Endothelial cell (in vitro differentiated cells): ENCODE data around the gene ODAD3. TPM values are rescaled to one million over a fixed set of nuclear protein-coding genes. Genes with fewer than 3 reads are reported as not detected.
A peak's percentile ranks its signal among the peaks of the same experiment; 100 is the strongest.

Experiments
- DNase-seq: peaks from one replicate; pipeline ENCODE4 v3.0.0; 2021; ENCODE audit warnings: low spot score
- H3K27ac Mint-ChIP-seq: one replicate; pipeline ENCODE4 v1.8.0; 2021; ENCODE audit warnings: mixed read lengths, inconsistent platforms; ENCODE audit not compliant: unreplicated experiment
- H3K27me3 Mint-ChIP-seq: one replicate; pipeline ENCODE4 v1.8.0; 2021; ENCODE audit warnings: mild to moderate bottlenecking, moderate library complexity, mixed read lengths, inconsistent platforms; ENCODE audit not compliant: unreplicated experiment
- H3K36me3 Mint-ChIP-seq: one replicate; pipeline ENCODE4 v1.8.0; 2021; ENCODE audit warnings: mild to moderate bottlenecking, low read depth, mixed read lengths, inconsistent platforms; ENCODE audit not compliant: unreplicated experiment
- H3K4me1 Mint-ChIP-seq: one replicate; pipeline ENCODE4 v1.8.0; 2021; ENCODE audit warnings: mild to moderate bottlenecking, mixed read lengths, inconsistent platforms; ENCODE audit not compliant: unreplicated experiment
- H3K4me3 Mint-ChIP-seq: one replicate; pipeline ENCODE4 v1.8.0; 2021; ENCODE audit warnings: mild to moderate bottlenecking, mixed read lengths, inconsistent platforms; ENCODE audit not compliant: unreplicated experiment
- H3K9me3 Mint-ChIP-seq: one replicate; pipeline ENCODE4 v1.8.0; 2021; ENCODE audit warnings: mixed read lengths, inconsistent platforms; ENCODE audit not compliant: unreplicated experiment
- total RNA-seq: library from RNA; stranded (reverse); fragmentation: NEBNext Ultra II Directional; extraction: Animal tissue kit (Norgen Biotek cat#: 25700); gene quantifications from one replicate; pipeline ENCODE4 v1.2.1, GENCODE V29; 2021; ENCODE audit not compliant: unreplicated experiment
- TF ChIP-seq, protein P1 (sequence below): fragments of 200-600 bp; sonication (generic); IDR thresholded peaks from one replicate; pipeline ENCODE4 v1.5.0; 2021; ENCODE audit warnings: antibody characterized with exemption; ENCODE audit not compliant: unreplicated experiment

ODAD3 gene
- total RNA-seq, 1 donor from 2014 or later = 0.64 TPM

DNA sequence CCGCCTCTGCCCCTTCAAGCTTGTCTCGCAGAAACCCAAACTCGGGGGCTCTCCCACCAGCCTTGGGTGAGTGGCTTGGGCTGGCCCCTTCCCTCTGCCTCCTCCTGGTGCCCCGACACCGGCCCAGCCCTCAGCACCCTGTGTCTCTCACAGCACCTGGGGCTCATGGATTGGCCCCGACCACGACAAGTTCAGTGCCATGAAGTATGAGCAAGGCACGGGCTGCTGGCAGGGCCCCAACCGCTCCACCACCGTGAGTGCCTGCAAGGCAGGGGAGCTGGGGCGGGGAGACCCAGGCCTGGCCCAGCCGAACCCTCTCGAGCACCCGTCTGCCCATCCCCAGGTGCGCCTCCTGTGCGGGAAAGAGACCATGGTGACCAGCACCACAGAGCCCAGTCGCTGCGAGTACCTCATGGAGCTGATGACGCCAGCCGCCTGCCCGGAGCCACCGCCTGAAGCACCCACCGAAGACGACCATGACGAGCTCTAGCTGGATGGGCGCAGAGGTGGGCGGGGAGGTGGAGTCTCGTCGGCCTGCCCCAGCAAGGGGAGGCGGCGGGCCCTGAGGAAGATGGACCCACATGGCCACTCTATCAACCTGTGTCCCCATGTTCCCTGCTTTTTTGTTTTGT, 14.1 kb upstream of the ODAD3 start:
- Mint-ChIP-seq H3K27ac (no peak overlapping the region), H3K4me1 (peaks cover 2% of the 10 kb centered on the region), H3K27me3 (peaks cover 3% of the 10 kb centered on the region), H3K4me3 (no peak overlapping the region), H3K36me3 (peaks cover 11% of the 10 kb centered on the region), H3K9me3 (no peaks in the 10 kb centered on the region)
- no peak for DNase-seq
- TF ChIP-seq, protein P1, sequence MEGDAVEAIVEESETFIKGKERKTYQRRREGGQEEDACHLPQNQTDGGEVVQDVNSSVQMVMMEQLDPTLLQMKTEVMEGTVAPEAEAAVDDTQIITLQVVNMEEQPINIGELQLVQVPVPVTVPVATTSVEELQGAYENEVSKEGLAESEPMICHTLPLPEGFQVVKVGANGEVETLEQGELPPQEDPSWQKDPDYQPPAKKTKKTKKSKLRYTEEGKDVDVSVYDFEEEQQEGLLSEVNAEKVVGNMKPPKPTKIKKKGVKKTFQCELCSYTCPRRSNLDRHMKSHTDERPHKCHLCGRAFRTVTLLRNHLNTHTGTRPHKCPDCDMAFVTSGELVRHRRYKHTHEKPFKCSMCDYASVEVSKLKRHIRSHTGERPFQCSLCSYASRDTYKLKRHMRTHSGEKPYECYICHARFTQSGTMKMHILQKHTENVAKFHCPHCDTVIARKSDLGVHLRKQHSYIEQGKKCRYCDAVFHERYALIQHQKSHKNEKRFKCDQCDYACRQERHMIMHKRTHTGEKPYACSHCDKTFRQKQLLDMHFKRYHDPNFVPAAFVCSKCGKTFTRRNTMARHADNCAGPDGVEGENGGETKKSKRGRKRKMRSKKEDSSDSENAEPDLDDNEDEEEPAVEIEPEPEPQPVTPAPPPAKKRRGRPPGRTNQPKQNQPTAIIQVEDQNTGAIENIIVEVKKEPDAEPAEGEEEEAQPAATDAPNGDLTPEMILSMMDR = no peak

DNA sequence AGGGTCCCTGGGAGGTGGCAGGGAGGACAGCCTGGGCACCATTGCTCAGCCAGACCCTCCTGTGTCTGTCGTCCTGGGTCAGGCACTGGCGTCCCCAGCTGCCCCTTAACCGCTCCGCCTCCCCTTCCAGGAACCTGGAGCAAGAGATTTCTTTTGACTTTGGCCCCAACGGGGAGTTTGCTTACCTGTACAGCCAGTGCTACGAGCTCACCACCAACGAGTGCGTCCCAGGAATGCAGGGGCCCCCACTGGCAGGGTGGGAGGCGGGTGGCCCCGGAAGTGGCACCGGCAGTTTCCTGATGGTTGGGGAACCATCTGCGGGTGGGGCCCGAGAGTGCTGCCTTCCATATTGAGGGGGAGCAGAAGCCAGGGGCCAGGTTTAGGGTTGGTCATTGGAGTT, 13.5 kb upstream of the ODAD3 start:
- no peak for DNase-seq
- no peak overlapping the region for H3K4me3 Mint-ChIP-seq
- peaks cover 2% of the 10 kb centered on the region for H3K4me1 Mint-ChIP-seq
- TF ChIP-seq, protein P1 = no peak
- no peaks in the 10 kb centered on the region for H3K9me3 Mint-ChIP-seq
- peaks cover 11% of the 10 kb centered on the region for H3K36me3 Mint-ChIP-seq
- no peak overlapping the region for H3K27ac Mint-ChIP-seq
- peaks cover 3% of the 10 kb centered on the region for H3K27me3 Mint-ChIP-seq

DNA sequence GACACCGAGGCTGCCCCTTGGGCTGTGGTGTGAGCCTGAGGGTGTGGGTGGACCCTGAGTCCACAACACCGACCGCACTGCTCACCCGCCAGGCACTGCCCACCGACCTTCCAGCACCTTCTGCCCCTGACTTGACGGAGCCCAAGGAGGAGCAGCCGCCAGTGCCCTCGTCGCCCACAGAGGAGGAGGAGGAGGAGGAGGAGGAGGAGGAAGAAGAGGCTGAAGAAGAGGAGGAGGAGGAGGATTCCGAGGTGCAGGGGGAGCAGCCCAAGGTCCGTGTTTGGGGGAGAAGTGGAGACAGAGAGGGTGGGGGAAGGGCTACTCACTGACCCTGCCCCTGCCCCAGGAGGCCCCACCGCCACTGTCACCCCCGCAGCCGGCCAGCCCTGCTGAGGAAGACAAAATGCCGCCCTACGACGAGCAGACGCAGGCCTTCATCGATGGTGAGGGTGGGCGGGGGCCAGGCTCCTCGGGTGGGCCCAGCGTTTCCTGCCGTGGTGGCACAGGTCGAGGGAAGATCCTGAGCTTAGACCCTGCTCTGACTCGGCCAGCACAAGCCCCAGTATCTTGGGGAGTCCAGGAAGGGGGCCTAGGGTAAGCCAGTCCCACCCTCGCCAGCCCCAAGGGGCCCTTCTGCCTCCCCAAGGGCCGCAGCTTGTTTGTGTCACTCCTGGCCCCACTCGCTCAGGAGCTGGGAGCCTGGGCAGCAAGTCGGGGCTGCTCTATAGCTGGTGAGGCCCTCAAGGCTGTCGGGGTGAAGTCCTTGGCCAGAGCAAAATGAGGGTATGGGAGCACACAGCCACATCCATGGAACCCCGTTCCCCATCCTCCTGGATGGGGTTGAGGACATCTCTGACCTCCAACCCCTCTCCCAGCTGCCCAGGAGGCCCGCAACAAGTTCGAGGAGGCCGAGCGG, 12.7 kb upstream of the ODAD3 start:
- DNase-seq = no peak
- peaks cover 3% of the 10 kb centered on the region for H3K27me3 Mint-ChIP-seq
- H3K4me1 Mint-ChIP-seq = peaks cover 2% of the 10 kb centered on the region
- H3K27ac Mint-ChIP-seq = no peak overlapping the region
- TF ChIP-seq, protein P1 = no peak
- no peak overlapping the region for H3K4me3 Mint-ChIP-seq
- peaks cover 11% of the 10 kb centered on the region for H3K36me3 Mint-ChIP-seq
- no peaks in the 10 kb centered on the region for H3K9me3 Mint-ChIP-seq

DNA sequence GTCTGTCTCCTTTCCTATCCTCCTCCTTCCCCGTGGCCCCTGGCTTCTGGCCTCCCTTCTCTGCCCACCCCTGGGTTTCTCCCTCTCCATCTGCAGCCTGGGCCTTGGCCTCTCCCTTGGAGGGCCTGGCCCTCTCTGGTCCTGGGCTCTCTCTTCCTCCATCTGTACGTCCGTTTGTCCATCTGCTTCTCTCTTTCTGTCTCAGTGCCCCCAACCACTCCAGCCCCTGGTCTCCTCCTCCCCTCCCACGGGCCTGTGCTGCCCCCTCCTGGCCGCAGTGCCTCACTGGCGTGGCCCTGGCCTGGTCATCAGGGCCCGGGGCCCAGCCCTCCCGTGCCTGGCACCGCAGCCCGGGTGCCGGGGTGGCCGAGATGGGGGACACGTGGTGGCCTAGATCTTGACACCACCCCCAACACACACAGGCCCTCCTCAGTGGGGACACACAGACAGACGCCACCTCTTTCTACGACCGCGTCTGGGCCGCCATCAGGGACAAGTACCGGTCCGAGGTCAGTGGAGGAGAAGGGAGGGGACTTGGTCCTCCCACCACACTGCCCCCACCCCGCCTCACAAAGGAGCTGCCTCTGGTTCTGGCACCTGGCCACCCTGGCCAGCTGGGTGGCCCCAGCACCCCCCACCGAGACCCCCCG, 11.9 kb upstream of the ODAD3 start:
- Mint-ChIP-seq H3K4me1 (peaks cover 1% of the 10 kb centered on the region), H3K4me3 (no peak overlapping the region), H3K27me3 (peaks cover 3% of the 10 kb centered on the region), H3K36me3 (peaks cover 16% of the 10 kb centered on the region), H3K9me3 (no peaks in the 10 kb centered on the region), H3K27ac (no peak overlapping the region)
- TF ChIP-seq, protein P1 = peak; percentile 56
- peak; percentile 82 for DNase-seq

DNA sequence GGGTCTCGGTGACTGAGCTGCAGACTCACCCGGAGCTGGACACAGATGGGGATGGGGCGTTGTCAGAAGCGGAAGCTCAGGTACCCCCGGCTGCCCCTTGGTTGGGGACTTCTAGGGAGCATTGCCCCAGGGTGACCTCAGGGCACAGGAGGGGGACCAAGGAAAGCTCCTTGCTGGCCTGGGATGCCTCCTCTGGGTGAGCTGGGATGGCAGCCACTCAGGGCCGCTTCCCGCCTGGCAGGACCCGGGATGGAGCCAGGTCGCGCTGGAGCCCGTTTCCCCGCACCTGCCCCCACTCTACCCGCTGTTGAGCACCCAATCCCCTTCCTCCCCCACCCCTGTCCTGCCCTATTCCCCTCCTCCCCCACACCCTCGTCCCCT, 11.3 kb upstream of the ODAD3 start:
- H3K4me1 Mint-ChIP-seq = peaks cover 2% of the 10 kb centered on the region
- no peak overlapping the region for H3K4me3 Mint-ChIP-seq
- H3K36me3 Mint-ChIP-seq = peaks cover 18% of the 10 kb centered on the region
- no peaks in the 10 kb centered on the region for H3K9me3 Mint-ChIP-seq
- no peak overlapping the region for H3K27ac Mint-ChIP-seq
- TF ChIP-seq, protein P1 = no peak
- DNase-seq = no peak
- peaks cover 6% of the 10 kb centered on the region for H3K27me3 Mint-ChIP-seq
